Hematopoietic multipotent progenitor cell treated with erythropoietin and hydrocortisone succinate and interleukin-3 and kit ligand, for 15 days (in vitro differentiated cells): ENCODE data around the gene DDX41.
"Not testable (repeated sequence)": the region's sequence is repeated elsewhere in the genome, so short reads cannot be mapped to it uniquely, and the experiment has no call there.

Experiments used
- DNase-seq: peaks from one replicate; pipeline ENCODE4 v3.0.0-alpha.2; 2015; ENCODE audit warnings: low spot score

The DDX41 gene

DNA sequence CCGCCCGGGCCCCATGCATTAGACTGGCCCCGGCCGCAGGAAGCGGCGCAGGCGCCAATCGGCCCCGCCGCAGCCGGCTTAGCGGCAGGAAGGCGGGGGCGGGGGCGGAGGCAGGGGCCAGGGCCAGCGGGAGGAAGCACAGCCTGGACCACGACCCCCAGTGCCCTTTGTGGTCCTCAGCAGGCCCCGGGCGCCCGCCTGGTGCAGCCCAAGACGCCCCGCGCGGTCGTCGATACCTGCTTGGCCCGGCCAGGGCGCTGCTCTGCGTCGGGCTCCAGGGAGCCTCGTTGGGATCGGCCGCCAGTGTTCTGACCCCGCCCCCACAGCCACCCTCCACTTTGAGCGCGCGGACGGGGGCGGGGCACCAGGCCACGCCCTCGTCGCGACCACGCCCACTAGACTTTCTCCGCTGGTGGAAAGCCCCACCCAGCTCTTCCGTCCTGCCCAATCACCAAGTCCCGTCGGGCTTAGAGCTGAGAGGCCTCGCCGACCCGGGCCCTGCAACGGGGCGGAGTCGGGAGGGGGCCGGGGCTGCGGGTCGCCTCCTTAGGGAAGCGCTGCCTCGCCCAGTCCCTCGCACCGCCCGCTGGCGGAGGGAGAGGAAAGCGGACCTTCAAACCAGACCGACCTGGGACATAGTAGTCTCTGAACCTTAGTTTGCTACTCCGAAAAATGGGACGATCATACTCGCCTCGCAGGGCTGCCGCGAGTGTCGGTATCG lies 19.3 kb downstream of the DDX41 start, which contains the start of gene PDLIM7:
TSS of gene PDLIM7 (minus strand) at position 313 of the 721 bp plus-strand sequence. CDS start 1,092 bp downstream, outside the sequence.
- DNase-seq, result peak; percentile 96

GRCh38 chr5:177496727-177497291 lies 20.0 kb downstream of the DDX41 start:
- DNase-seq, result no peak

GRCh38 chr5:177496070-177496726 lies 20.6 kb downstream of the DDX41 start:
- no peak for DNase-seq

GRCh38 chr5:177495243-177496060 lies 21.3 kb downstream of the DDX41 start:
- DNase-seq, result no peak

GRCh38 chr5:177494346-177495195 lies 22.2 kb downstream of the DDX41 start:
- no peak for DNase-seq

GRCh38 chr5:177493795-177494345 lies 22.9 kb downstream of the DDX41 start:
- no peak for DNase-seq

GRCh38 chr5:177492841-177493240 lies 23.9 kb downstream of the DDX41 start:
- DNase-seq, result no peak

- no peak for DNase-seq
Measured at GRCh38 chr5:177491983-177492746, 24.6 kb downstream of the DDX41 start.

GRCh38 chr5:177491429-177491945 lies 25.3 kb downstream of the DDX41 start:
- peak; percentile 53 for DNase-seq

- no peak for DNase-seq
Measured at GRCh38 chr5:177490992-177491391, 25.8 kb downstream of the DDX41 start.

DNA sequence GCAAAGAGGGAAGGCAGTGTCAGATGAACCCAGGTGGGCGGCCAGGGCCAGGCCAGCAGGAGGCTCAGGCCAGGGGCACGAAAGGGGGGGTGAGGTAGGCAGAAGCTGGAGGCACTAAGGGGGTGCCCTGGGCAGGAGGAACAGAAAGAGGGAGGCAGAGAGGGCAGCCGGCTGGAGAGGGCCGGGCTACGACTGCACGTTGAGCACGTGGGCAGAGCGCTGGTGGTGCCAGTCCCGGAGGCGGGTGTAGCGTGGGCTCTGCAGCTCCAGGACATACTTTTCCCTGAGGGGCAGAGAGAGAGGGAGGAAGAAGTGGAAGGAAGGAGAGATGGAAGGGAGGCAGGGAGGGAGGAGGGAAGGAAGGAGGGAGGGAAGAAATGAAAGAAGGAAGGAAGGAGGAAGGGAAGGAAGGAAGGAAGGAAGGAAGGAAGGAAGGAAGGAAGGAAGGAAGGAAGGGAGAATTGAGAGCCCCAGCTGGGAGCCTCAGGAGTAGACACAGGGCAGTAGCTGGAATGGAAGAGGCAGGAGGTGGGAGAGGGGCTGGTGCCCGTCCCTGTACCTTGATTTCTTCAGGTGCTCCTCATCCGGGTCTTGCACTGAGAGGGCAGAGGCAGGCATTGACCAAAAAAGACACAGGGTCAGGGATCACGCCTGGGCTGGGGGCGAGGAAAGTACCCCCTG lies 26.3 kb downstream of the DDX41 start:
- DNase-seq, result no peak

DNA sequence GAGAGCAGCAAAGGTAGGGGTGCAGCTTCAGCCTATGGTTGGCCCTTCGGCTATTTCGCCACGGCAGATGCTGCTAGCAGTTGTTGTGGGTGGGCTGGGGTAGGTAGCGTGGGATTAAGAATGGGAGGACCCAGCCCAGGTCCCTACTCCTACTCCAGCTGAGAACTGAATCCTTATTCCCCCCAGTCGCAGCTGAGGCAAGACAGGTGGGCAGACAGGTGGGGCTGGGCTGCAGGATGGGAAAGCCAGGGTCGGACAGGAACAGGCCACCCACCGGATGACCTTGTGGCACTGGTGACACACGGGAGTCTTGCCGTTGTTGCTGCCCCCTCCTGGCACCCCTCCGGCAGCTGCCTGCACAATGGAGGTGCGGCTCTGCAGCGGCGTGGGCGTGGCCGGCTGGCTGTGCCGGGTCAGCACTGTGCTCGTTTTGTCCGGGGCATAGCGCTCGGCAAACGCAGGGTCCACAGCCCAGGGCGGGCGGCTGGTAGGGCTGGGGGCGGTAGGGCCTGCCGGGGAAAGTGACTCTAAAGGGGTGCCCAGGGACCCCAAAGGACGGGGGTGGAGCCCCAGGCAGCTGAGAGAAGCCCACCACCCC lies 27.5 kb downstream of the DDX41 start:
- DNase-seq, result no peak

DNA sequence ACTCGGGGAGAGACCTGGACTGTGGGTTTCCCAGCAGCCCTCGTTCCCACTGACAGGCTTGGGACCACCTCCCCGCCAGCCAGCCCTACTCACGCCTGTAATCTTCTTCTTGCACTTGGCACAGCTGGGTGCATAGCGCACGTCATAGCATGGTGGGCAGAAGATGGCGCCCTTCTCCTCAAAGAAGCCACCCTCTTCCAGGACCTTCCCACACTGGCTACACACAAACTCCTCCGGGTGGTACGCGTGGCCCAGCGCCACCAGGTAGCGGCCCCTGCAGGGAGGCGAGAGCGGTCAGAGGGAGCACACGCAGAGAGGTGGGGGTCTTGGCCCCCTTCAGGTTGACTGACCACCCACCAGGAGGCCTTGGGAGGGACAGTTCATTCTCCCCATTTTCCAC lies 28.8 kb downstream of the DDX41 start:
- no peak for DNase-seq

DNA sequence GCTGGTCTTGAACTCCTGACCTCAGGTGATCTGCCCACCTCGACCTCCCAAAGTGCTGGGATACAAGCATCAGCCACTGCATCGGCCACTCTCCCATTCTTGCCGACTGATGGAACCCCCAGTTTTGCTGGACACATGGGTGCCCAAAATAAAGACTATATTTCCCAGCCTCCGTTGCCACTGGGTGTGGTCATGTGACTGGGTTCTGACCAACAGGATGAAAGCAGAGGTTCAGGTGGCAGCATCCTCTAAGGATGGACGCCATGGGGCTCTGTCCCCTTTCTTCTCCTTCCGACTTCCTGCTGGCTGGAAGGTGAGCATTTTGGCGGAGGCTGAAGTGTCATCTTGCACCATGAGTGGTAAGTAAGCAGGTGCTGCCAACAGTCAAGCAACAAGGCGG lies 29.6 kb downstream of the DDX41 start:
- DNase-seq, result no peak

DNA sequence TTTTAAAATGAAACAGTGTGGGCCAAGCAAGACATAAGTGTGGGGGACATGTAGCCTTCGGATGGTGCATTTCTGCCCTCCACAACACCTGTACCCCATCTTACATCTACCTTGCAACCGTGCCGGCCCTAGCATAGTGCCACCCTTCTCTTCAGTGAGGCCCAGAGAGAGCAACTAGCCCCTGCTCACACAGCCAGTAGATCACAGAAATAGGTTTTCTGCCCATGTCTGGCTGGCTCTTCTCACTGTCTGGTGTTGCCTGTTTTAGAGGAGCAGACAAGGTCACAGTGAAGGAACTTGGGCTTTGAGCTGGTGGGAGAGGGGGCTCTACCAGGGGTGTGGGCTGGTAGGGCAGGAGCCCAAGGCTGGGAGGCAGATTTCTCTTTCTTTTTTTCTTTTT lies 30.5 kb downstream of the DDX41 start:
- no peak for DNase-seq

GRCh38 chr5:177485753-177486152 lies 31.0 kb downstream of the DDX41 start:
- DNase-seq, result not testable (repeated sequence)

- DNase-seq, result no peak
Measured at GRCh38 chr5:177484902-177485549, 31.7 kb downstream of the DDX41 start.
